GM18519 (cell line): ENCODE results near the gene MCF2L2.
"Not testable (repeated sequence)": the region's sequence is repeated elsewhere in the genome, so short reads cannot be mapped to it uniquely, and the experiment has no call there.

ENCODE experiments used
- ATAC-seq: cut with Tn5 transposase; IDR thresholded peaks from one replicate; pipeline ENCODE4 v1.9.1; 2021; ENCODE audit warnings: mild to moderate bottlenecking, moderate library complexity; ENCODE audit not compliant: unreplicated experiment, low FRiP score

The MCF2L2 gene

DNA sequence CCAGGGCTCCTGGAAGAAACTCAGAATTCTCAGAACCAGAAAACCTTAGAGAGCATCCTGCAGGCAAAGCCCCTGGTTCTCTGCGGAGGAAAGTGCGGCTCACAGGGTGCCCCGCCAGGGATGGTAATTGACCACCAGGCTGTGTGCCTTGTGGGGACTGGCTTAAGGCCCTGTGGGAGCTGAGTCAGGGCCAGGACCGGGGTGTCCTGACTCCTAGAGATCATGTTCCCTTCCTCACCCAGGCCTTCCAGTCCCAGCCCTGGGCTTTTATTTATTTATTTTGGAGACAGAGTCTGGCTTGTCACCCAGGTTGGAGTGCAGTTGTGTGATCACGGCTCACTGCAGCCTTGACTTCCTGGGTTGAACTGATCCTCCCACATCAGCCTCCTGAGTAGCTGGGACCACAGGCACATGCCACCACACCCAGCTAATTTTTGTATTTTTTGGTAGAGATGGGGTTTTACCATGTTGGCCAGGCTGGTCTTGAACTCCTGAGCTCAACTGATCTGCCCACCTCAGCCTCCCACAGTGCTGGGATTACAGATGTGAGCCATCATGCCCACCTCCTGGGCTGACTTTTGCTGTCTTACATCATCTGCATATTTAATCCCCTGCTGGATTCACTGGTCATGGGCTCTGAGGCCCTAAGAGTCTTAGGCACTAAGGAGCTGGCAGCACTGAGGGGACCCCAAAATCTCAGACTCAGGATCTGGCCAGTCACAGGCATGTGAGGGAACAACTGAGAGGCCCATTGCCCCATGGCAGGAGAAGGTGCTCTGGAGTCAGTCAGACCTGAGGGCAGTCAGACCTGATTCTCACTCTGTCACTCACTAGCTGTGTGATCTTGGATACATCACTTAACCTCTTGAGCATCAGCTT is 245.4 kb downstream of the MCF2L2 start:
- ATAC-seq, result no peak

DNA sequence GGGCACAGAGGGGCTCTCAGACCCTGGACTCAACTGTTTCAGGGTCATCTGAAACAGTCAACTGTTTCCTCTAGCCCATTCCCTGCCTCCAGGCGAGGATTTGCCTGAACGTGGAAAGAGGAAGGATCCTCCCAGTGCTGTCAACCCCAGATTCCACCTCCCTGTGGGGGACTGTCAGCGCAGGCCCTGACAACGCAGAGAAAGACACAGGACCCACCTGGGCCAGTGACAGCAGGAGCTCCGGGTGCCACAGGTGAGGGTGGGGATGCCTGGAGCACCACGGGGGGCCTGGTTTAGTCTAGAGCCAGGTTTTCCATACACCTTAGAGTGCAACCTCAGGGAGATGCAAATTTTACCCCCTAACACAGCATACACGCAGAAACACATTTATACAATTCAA is 246.3 kb downstream of the MCF2L2 start:
- no peak for ATAC-seq

DNA sequence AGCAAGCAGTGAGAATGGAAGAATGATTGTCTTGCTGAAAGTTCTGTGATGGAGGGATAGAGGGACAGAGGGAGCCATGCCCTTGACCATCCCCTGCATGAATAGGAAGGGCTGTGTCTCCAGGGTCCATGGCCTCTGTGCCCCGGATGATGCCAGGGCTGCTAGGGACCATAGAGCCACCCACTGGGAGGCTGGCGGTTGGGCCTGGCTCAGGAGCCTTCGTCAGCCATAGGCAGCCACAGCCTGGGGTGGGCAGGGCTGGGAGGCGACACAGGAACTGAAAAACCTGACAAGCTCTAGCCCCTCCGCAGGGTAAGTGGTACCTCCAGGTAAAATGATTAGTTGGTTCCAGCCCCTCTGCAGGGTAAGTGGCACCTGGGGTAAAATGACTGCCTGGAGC is 246.8 kb downstream of the MCF2L2 start:
- no peak for ATAC-seq

DNA sequence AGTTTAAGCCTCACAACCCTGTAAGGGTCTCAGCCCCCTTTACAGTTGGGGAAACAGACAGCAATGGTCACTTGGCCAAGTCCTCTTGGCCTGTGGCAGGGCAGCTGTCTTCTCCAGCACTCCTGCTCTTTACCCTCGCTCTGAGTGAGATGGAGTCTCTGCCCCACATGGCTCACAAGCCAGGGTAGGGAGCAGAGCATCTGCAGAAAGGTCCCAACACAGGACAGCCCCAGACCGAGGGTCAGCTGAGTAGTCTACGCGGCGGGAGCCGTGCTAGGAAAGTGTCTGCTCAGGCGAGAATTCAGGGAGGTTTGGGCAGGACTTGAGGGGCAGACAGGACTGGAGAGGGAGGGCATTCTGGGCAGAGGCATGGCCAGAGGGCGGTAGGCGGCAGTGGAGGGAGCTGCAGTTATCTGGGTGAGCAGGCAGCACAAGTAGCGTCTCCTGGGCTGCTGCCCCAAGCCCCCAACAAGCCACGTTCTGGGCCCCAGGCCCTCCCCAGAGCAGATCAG is 247.6 kb downstream of the MCF2L2 start:
- no peak for ATAC-seq

DNA sequence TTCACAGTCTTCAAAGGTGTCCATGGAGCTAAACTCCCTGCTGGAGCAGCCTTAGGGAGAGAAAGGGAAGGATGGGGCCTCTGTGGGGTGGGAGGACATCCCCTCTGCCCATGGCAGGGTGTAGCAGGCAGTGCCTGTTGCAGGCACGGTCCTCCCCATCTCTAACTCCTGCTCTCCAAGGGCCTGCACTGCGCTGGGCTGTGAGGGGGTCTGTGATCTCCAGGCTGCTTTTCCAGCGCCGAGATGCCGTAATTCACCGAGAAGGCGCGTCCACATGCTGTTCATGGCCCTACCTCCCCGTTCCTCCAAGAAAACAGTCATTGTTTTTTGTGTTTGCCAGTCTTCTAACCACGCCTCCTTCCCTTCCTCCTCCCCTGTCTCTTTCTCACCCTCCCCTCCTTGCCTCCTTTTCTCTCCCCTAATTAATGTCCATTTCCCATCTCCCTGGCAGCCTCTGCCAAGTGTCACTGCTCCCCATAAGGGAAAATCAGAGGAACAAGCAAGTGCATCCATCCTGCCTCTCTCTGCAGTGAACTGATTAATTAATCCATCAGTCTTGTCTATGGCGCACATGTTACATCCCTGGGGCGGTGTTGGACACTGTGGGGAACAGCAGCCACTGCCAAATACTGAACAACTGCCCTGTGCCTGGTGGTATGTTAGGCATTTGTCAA is 248.2 kb downstream of the MCF2L2 start:
- no peak for ATAC-seq

DNA sequence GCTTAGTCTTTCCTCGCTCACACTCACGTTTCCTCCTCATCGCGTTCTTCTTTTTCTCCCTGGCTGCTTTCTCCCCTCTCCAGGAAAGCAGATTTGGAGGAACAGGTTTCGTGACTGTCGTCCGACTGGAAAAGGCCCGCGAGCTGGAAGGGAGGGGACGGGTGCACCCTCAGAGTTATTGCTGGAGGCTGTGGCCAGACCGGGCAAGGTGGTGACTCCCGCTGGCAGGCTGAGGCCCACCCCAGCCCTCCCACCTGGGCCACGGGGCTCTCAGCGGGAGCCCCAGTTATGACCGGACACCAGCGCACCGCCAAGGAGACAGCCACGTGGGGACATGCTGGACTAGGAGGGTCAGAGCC is 248.9 kb downstream of the MCF2L2 start:
- not testable (repeated sequence) for ATAC-seq

DNA sequence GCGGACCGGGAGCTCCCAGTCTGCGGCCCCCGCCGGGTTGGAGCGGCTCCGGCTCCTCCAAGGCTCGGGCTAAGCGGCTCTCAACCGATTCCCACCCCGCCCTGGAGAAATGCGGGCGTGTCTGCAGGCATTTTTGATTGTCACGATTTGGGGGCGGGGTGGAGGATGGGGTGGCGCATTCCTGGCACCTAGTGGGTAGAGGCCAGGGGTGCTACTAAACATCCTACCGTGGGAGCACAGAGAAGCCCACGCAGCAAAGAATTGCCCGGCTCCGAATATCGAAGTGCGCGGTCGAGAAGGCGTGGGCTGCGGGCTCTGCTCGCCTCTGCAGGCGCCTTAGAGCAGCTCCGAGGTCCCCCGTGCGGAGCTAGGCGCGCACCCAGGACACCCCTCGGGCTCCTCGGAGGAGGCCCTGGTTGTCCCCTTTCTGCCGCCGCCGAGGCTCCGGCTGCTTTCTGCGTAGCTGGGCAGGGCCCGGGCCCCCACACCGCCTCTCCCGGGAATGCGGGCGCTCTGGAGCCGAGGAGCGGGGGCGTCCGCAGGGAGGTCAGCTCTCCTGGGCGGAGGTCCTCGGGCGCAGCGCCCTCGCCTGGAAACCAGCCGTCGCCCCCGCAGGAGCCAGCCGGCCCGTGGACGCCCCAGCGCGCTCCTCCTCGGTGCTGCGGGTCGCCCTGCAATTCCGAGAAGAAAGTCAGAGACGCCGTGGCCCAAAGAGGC is 249.4 kb downstream of the MCF2L2 start:
- ATAC-seq, result peak; percentile 48

DNA sequence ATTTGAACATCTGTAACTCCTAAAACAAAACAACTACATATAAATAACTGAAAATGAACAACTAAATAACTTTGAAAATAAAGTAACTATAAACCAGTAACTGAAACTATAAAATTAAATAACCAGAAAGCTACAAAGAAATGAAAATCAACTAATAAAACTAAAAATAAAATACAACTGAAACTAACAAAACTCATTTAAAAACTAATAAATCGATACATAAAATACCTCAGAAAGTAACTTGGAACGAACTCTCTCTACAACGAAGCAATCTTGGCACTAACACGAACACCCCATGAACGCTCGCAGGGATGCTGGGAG is 249.9 kb downstream of the MCF2L2 start:
- no peak for ATAC-seq

DNA sequence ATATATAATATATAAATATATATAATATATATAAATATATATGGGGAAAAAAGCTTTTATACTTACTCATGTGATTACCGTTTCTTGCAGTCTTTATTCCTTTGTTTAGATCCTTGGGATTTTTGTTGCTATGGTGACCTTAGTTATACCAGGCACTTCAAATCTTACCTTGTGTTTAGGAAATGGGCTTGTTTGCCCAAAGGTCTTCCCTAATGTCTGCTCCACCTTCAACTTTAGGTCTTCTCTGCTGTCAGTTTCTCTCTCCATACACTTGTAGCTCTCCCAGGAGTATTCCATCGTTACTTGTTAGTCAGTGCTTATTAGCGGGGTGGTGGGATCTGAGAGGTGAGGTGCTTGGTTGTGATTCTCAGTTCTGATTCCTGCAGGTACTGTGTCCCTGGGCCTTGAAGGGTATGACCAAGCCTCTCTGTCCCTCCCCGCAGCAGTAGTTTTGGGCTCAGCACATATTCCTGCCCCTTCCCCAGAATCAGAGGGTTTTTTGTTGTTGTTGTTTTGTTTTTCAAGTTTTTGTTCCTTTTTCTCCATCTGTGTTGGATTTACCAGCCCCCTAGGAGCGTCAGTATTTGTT is 256.3 kb downstream of the MCF2L2 start:
- no peak for ATAC-seq

DNA sequence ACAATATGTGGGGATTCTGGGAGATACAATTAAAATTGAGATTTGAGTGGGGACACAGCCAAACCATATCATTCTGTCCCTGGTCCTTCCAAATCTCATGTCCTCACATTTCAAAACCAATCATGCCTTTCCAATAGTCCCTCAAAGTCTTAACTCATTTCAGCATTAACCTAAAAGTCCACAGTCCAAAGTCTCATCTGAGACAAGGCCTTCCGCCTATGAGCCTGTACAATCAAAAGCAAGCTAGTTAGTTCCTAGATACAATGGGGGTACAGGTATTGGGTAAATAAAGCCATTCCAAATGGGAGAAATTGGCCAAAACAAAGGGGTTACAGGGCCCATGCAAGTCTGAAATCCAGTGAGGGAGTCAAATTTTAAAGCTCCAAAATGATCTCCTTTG is 260.4 kb downstream of the MCF2L2 start:
- ATAC-seq, result not testable (repeated sequence)

DNA sequence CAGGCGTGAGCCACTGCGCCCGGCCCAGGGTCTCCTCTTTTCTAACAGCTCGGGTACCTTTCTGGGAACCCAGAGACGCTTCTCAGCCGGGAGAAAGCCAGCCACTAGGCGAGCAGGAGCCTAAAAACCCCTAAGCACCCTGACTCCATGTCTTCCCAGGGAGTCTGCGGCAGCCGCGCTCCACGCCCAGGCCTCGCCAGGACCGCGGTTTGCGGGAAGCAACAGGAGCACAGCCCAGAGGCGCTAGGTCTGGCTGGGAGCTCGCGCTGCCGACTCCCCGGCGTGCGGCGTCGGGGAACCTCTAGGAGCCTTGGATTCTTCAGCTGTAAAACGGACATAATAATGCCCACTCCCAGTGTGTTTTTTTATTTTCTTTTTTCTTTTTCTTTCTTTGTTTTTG is 264.9 kb downstream of the MCF2L2 start:
- no peak for ATAC-seq

DNA sequence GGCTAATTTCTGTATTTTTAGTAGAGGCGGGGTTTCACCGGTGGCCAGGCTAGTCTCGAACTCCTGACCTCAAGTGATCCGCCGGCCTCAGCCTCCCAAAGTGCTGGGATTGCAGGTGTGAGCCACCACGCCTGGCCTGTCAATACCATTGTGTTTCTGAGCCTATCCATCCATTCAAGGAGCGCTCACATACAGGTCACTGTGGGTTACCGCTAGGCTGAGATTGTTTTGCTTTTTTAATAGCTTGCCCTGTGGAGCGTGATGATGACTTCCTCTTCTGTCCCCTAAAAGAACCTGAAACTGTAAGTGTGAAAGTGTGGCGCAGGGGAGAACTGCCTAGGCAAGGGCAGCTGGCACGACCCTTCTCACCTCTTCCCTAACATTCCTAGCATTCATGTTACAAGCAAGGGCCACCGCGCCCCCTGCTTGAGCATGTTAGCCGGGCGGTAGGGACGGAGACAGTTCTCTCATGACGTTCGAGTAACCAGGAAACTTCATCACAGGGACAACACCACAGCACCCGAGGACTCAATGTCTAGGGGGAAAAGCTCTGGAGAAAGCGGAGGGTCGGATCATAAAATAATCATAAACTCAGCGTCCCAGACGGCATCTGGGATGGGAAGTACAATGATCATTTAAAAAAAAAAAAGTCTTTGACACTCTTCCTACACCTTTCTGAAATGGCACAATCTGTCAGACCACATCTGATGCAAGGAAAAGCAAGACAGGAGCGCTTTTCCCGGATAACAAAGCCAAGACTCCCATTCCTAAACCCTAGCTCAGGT is 266.7 kb downstream of the MCF2L2 start:
- ATAC-seq, result peak; percentile 55

DNA sequence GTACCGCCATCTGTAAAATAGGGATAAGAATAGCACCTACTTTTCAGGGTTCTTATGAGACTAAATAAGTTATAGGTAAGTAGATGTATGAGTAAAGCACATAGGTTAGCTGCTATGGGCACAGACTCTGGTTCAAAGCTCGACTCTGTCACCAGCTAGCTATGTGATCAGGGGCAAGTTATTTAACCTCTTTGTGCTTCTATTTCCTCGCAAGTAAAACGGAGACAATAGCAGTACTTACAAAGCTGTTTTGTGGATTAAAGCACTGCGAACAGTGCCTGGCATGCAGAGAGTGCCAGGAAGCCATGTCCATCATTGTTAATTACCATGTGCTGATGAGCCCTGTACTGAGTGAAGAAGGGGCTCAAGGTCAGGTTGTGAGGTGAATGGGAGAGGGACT is 267.8 kb downstream of the MCF2L2 start:
- ATAC-seq, result no peak

DNA sequence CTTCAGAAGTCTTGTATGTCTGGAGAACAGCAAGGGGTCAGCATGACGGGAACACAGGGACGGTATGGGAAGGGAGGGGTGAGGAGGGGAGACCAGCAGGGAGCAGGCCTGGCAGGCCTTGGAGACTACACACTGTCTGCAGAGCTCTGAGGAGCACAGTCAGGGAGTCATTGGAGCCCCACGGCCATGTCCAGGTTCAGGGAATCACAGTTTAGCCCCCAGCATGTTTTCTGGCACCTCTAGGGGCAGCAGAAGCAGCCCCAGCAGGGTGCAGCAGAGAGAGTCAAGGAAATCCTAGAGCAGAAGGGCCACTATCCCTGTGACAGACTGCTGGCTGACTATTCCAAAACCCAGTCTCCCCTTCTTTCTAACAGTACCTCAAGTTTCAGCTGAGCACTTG is 269.1 kb downstream of the MCF2L2 start:
- no peak for ATAC-seq

DNA sequence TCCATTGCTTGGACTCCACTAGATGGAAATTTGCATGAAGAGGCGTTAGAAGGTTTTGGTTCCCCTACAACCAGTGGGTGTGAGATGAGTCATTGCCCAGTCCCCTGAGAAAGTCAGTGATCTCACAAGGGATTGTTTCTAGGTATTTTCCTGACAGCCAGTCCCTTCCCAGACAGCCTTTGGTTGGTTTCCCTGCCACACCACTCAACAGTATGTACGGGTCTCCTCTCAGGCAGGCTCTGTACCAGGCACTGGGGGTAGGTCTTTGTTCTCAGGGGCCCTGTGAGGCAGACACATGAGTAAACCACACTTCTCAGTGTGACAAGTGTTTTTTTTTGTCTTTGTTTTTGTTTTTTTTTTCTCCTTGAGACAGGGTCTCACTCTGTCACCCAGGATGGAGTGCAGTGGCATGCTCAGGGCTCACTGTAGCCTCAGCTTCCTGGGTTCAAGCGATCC is 269.8 kb downstream of the MCF2L2 start:
- ATAC-seq, result peak; percentile 45

DNA sequence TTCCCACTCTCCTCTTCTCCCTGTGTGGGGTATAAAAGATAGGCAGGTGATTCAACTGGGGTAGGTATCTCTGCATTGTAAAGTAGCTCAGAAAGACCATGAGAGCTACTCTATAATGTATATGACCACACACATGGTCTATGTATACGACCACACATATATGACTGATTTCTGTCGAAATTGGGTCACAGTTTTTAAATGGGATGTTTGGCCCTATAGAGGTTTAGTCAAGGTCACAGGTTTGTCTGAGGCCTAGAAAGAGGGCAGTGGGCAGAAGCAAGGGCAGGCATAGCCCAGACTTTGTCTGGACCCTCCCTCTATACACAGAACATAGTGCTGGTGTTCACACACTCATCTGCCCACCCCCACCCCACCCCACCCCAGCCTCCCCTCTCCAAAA is 270.3 kb downstream of the MCF2L2 start:
- peak; percentile 30 for ATAC-seq

DNA sequence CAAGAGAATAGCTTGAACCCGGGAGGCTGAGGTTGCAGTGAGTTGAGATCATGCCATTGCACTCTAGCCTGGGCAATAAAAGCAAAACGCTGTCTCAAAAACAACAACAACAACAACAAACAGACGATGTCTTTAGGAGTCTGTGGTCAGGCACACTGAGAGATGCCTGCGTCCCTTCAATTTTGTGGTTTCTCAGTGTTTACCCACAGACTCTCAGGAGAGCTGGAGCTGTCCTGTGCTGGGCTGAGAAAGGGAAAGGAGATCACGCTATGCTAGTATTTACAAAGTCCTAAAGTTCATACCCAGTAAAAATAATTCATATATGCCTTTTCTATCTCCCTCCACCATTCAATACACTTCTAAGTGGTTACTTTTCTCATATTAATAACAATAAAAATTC is 272.2 kb downstream of the MCF2L2 start:
- ATAC-seq, result no peak

DNA sequence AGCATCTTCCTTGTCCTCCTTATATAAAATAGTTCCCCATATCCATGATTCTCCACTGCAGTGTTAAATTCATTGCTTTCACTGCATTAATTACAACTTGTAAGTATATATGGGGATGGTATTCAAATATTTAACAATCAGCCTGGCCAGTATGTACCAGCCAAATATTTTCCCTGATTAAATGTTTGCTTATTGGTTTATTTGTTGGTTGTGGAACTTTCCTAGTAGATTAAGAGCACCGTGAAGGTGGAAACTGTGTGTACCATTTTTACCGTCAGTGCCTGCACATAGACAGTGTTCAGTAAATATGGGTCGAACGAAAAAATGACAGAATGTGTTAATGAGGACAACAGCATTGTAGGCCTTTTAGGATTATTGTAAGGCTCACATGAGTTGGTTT is 272.9 kb downstream of the MCF2L2 start:
- ATAC-seq, result no peak

DNA sequence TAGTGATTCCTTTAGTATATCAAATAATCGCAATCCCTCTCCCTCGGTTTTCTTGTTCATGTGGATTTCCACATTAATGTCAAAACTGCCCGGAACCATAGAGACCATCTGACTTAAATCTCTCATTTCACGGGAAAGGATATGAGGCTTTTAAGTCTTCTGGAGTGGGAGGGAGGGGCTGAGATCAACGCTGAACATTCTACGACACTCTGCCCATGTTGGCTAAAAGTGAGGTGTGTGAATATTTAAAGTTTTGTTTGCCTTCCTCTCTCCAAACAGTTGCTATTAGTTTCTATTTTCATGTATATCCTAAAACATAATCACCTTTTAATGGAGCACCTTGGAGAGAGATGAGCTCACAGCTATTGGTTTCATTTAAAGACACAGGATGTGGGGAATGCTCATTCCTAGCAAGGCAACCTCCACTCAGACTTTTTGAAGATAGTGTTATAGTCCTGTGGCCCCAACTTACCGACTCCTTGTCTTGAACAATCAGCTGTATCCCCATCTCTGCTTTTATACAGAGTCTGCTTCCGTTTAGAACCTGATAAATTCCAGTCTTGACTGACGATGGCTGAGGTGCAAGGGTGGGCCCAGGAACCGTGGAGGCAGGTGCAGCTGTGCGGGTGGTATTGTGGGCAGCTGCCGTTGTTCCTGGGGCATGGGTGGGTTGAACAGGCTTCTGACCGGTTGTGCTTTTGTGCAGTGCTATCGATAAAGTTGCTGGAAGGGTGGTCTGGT is 275.0 kb downstream of the MCF2L2 start:
- no peak for ATAC-seq
